Stimulated activated naive B cell treated with anti-CD40 and anti-IgM and Interleukin-4, amounts not matched to agents 10 μg/mL and 1 μg/mL and 100 μg/mL, for 72 hours (primary cell): ENCODE measurements around the gene CELA2B.
A peak's percentile ranks its signal among the peaks of the same experiment; 100 is the strongest.
"Not testable (repeated sequence)": the region's sequence is repeated elsewhere in the genome, so short reads cannot be mapped to it uniquely, and the experiment has no call there.

Experiments
- ATAC-seq, 2 donors: fragments of 150-1000 bp; cut with Tn5 transposase; replicated peaks; 2 replicates each; pipeline ENCODE4 v1.10.0; 2021; ENCODE audit warnings: moderate library complexity in 1 of 2
- DNase-seq: peaks from one replicate; pipeline ENCODE4 v3.0.0; 2021
- H3K27ac Mint-ChIP-seq: one replicate; pipeline ENCODE4 v1.8.0; 2022; ENCODE audit warnings: mild to moderate bottlenecking, mixed read lengths
- H3K27me3 Mint-ChIP-seq, 2 donors: one replicate each; pipeline ENCODE4 v1.8.0; 2022; ENCODE audit warnings: mixed read lengths in 2 of 2
- H3K36me3 Mint-ChIP-seq, 2 donors: one replicate each; pipeline ENCODE4 v1.8.0; 2022; ENCODE audit warnings: mixed read lengths in 2 of 2, mild to moderate bottlenecking in 1 of 2
- H3K4me1 Mint-ChIP-seq, 2 donors: one replicate each; pipeline ENCODE4 v1.8.0; 2022; ENCODE audit warnings: mixed read lengths in 2 of 2, mild to moderate bottlenecking in 1 of 2
- H3K4me3 Mint-ChIP-seq, 2 donors: one replicate each; pipeline ENCODE4 v1.8.0; 2022; ENCODE audit warnings: mild to moderate bottlenecking in 2 of 2, mixed read lengths in 2 of 2, moderate library complexity in 1 of 2
- H3K9me3 Mint-ChIP-seq, 2 donors: one replicate each; pipeline ENCODE4 v1.8.0; 2022; ENCODE audit warnings: mixed read lengths in 2 of 2, mild to moderate bottlenecking in 1 of 2

CELA2B gene

DNA sequence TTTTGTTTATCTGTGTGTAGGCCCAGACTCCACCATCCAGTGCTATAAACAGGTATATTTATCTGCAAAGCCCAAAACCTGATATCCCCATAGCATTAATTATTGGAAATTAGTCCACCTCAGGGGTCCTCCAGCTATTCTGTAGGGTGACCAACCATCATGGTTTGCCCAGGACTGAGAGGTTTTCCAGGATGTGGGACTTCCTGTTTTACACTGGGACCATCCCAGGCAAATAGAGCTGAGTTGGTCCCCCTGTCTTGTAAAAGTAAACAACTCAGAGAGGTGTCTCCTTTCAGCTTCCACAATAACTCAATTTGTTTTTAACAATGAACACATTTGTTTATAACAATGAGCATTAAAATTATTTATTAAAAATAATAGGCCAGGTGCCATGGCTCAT lies 7.8 kb upstream of the CELA2B start:
- Mint-ChIP-seq H3K27me3 (peaks cover 4 to 6% of the 10 kb centered on the region in 2 donors), H3K4me1 (no peaks in the 10 kb centered on the region), H3K4me3 (no peak overlapping the region), H3K27ac (no peak overlapping the region), H3K9me3 (no peaks in the 10 kb centered on the region), H3K36me3 (no peaks in the 10 kb centered on the region)
- ATAC-seq, result no peak
- no peak for DNase-seq

DNA sequence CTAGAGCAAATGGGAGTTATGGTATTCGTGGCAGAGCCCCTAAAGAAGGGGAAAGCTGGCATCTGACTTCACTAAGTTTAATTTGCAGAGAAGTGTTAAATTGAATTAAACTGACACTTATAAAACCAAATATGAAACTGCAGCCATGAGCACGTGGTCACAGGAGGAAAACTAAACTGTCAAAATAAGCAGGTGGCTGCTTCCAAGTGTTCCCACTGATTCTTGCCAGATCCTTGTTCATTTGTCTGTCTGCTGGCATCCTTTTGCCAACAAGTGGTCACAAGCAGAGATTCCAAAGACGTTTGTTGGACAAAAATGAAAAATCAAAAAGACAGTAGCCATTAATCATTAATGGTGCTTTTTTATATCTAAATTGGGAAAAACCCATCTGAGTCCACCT lies 6.5 kb upstream of the CELA2B start:
- Mint-ChIP-seq H3K27me3 (peaks cover 4 to 6% of the 10 kb centered on the region in 2 donors), H3K9me3 (no peaks in the 10 kb centered on the region), H3K36me3 (no peaks in the 10 kb centered on the region), H3K27ac (no peak overlapping the region), H3K4me3 (no peak overlapping the region), H3K4me1 (no peaks in the 10 kb centered on the region)
- ATAC-seq (no peak), DNase-seq (no peak)

DNA sequence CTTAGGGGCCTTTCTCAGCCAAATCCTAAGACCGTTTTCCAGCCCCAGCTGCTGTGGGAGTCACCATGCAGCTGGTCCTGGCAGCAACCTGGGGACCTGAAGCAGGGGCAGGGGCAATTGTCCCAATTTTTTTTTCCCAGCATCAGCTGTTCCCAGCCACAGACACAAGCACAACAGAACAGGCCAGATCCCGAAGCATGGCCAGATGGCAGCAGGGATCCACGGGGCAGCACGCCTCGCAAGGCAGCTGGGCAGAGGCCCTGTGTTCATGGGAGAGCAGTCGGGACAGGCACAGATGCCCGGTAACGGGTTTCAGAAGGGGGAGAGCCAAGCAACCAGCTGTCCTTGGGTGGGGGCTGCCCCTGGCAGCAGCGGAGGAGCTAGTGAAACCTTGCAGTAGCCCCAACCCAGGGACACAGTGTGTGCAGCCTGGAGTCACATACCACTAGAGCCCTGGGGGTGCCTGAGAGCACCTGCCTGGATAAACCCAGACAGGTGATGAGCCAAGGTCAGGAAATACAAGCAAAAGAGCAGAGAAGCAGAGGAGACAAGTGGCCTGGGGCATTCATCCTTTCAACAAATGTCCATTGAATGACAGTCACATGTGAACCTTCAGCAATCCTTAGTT lies 6.0 kb upstream of the CELA2B start:
- not testable (repeated sequence) for H3K9me3 Mint-ChIP-seq, H3K27ac Mint-ChIP-seq, H3K27me3 Mint-ChIP-seq, H3K4me3 Mint-ChIP-seq, ATAC-seq, DNase-seq, H3K36me3 Mint-ChIP-seq, H3K4me1 Mint-ChIP-seq

DNA sequence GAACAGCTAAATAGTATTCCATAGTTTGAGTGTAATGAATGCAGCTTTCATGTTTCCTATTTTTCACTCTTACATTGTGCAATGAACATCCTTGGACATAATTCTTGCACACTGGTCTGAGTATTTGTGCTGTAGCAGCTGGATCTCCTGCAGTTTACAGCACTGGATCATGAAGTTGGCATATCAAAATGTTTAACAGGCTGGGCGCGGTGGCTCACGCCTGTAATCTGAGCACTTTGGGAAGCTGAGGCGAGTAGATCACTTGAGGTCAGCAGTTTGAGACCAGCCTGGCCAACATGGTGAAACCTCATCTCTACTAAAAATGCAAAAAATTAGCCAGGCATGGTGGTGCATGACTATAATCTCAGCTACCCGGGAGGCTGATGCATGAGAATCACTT lies 4.8 kb upstream of the CELA2B start:
- not testable (repeated sequence) for H3K4me1 Mint-ChIP-seq, H3K27ac Mint-ChIP-seq, H3K9me3 Mint-ChIP-seq, H3K27me3 Mint-ChIP-seq, ATAC-seq, H3K36me3 Mint-ChIP-seq, H3K4me3 Mint-ChIP-seq, DNase-seq

DNA sequence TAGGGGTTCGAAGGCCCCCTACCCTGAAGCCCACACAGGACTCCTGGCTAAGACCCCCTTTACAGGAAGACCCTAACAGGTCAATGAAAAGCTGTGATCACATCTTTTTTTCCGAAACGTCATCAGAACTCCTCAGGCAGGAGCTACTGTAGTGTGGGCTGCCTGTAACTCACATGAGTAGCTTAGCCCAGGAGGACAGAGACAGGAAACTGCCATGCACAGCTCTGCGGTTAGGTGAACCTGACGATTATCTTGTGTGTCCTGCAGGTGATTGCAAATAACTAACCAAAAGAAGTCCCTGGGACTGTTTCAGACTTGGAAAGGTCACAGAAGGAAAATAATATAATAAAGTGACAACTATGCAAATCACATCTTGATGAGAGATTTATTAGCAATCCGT lies 4.2 kb upstream of the CELA2B start:
- not testable (repeated sequence) for H3K9me3 Mint-ChIP-seq, H3K4me3 Mint-ChIP-seq, H3K27me3 Mint-ChIP-seq, ATAC-seq, DNase-seq, H3K36me3 Mint-ChIP-seq, H3K27ac Mint-ChIP-seq, H3K4me1 Mint-ChIP-seq

DNA sequence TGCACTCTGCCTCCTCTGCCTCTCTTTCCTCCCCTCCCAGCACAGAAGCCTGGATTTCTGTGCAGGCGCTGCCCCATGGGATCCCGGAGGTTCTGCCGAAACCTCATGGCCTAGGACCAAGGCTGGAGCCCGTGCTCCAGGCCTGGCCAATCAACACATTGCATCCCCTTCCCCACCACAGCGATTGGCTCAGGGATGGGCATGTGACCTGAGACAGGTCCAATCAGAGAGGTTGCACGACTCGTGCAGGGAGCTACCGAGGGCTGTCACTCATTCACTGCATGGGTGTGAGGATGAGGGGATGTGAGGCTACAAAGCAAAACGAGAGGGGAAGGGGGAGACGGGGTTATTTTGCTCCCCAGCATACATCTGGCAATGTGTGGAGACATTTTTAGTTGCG lies 3.3 kb upstream of the CELA2B start:
- no peak for ATAC-seq

DNA sequence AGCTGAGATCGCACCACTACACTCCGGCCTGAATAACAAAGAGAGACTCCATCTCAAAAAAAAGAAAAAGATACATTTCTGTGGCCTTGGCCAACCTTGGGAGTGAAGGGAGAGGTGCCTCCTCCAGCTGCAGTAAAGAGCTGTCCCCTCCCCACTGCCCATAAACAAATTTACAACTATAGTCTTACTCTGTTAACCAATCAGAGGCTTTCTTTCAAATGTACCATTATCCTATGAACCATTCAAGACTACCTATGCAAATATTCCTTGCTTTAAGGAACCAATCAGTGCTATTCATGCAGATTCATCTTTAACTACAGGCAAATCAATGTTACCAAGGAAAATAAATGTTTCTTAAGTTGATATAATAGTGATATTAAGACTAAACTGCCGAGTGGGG lies 1.0 kb downstream of the CELA2B start:
- no peaks in the 10 kb centered on the region for H3K4me1 Mint-ChIP-seq
- no peak for ATAC-seq

More for the DNA sequence above, 3.3 kb upstream of the CELA2B start:
- no peak overlapping the region for H3K27ac Mint-ChIP-seq
- no peaks in the 10 kb centered on the region for H3K36me3 Mint-ChIP-seq
- H3K4me3 Mint-ChIP-seq, result no peak overlapping the region
- no peak for DNase-seq
- H3K4me1 Mint-ChIP-seq, result no peaks in the 10 kb centered on the region
- no peaks in the 10 kb centered on the region for H3K9me3 Mint-ChIP-seq
- no peaks in the 10 kb centered on the region for H3K27me3 Mint-ChIP-seq

DNA sequence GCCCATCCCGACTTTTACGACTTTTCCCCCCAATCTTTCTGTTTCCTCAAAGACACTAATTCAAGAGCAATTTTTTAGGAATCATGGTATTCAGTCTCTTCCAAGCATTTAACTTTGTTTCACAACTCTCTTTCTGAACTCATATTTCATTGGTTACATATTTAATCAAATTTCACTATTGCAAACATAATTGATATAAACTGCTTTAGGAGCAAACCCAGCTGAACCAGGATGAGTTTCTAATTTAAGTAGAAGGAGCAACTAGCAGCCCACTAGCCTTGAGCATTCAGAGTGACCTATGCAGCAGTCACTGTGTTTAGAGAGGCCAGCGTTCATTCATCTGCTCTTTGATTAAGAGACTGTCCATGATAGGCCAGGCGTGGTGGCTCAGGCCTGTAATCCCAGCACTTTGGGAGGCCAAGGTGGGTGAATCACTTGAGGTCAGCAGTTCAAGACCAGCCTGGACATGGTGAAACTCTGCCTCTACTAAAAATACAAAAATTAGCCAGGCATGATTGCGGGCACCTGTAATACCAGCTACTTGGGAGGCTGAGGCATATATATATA lies 1.8 kb downstream of the CELA2B start:
- no peaks in the 10 kb centered on the region for H3K27me3 Mint-ChIP-seq
- ATAC-seq, result no peak
- no peaks in the 10 kb centered on the region for H3K4me1 Mint-ChIP-seq
- no peak for DNase-seq
- no peaks in the 10 kb centered on the region for H3K9me3 Mint-ChIP-seq
- H3K4me3 Mint-ChIP-seq, result no peak overlapping the region
- peaks cover 0 to 1% of the 10 kb centered on the region in 2 donors for H3K36me3 Mint-ChIP-seq
- H3K27ac Mint-ChIP-seq, result no peak overlapping the region

More for the DNA sequence above, 1.0 kb downstream of the CELA2B start:
- H3K27me3 Mint-ChIP-seq, result no peaks in the 10 kb centered on the region
- no peak for DNase-seq
- no peaks in the 10 kb centered on the region for H3K9me3 Mint-ChIP-seq
- no peaks in the 10 kb centered on the region for H3K36me3 Mint-ChIP-seq
- H3K4me3 Mint-ChIP-seq, result no peak overlapping the region
- no peak overlapping the region for H3K27ac Mint-ChIP-seq

DNA sequence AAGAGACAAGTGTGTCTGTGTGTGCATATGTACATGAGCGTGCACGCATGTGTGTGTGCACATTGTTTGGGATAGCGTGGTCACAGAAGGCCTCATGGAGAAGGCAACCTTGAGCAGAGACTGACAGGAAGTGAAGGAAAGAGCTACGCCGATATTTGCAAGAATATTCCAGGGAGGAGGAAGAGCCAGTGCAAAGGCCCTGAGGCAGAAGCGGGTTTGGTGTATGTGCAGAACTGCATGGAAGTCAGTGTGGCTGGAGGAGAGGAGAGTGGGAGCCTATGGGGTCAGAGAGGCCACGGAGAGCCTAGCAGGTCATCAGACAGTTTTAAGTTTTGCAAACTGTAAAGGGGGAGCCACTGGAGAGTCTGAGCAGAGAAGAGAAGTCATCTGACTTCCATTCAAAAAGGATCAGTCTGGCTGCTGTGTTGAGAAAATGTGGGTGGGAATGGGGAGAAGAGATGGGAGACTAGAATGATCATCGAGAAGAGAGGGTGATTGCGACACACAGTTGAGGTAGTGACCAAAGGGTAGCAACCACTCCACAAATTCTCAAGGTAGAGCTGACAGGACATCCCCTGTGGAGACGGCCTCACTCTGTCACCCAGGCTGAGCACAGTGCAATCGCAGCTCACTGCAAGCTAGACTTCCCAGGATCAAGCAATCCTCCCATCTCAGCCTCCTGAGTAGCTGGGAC lies 3.9 kb downstream of the CELA2B start:
- ATAC-seq, result no peak
- no peak overlapping the region for H3K4me3 Mint-ChIP-seq
- DNase-seq, result no peak
- H3K27me3 Mint-ChIP-seq, result no peaks in the 10 kb centered on the region
- H3K36me3 Mint-ChIP-seq, result peaks cover 3 to 4% of the 10 kb centered on the region in 2 donors
- no peak overlapping the region for H3K27ac Mint-ChIP-seq
- no peaks in the 10 kb centered on the region for H3K4me1 Mint-ChIP-seq
- H3K9me3 Mint-ChIP-seq, result no peaks in the 10 kb centered on the region

DNA sequence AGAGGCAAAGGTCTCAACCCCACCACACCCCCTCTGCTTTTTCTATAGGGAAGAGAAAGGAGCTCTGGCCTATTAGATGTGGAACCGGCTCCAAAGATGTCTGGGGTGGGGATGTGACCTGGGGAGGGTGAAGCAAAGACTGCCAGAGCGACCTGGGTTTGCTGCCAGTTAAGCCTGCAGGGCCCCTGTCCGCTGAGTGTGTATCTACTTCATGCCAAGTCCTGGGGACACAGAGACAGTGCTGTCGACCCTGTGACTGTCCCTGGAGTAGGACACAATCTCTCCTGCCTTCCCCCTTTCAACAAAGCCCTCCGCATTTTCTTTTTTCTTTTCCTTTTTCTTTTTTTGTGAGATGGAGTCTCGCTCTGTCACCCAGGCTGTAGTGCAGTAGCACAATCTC lies 6.6 kb downstream of the CELA2B start:
- not testable (repeated sequence) for DNase-seq, H3K27me3 Mint-ChIP-seq, H3K4me3 Mint-ChIP-seq, H3K4me1 Mint-ChIP-seq, ATAC-seq, H3K9me3 Mint-ChIP-seq
- Mint-ChIP-seq H3K36me3 (peaks cover 21 to 28% of the 10 kb centered on the region in 2 donors), H3K27ac (peak overlapping the region; percentile 33)

DNA sequence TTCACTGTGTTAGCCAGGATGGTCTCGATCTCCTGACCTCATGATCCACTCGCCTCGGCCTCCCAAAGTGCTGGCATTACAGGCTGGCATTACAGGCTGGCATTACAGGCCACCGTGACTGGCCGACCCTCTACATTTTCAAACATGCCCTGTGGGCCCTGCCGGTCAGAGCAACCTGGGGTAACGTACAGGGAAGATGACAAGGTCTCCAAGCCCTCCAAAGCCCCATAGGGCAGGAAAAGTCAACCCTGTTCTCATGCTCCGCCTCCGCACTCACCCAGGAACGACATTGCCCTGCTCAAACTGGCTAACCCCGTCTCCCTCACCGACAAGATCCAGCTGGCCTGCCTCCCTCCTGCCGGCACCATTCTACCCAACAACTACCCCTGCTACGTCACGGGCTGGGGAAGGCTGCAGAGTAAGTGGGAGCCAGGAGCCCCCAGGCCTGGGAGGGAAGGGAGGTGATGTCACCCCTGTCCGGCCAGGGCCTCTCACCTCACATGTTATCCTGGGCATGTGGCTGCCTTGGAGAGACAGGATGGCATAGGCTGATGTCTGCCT lies 7.2 kb downstream of the CELA2B start:
- H3K36me3 Mint-ChIP-seq, result peaks cover 21 to 28% of the 10 kb centered on the region in 2 donors
- H3K27ac Mint-ChIP-seq, result peak overlapping the region; percentile 33
- H3K4me3 Mint-ChIP-seq, DNase-seq, H3K4me1 Mint-ChIP-seq, H3K9me3 Mint-ChIP-seq, H3K27me3 Mint-ChIP-seq, ATAC-seq: not testable (repeated sequence)

DNA sequence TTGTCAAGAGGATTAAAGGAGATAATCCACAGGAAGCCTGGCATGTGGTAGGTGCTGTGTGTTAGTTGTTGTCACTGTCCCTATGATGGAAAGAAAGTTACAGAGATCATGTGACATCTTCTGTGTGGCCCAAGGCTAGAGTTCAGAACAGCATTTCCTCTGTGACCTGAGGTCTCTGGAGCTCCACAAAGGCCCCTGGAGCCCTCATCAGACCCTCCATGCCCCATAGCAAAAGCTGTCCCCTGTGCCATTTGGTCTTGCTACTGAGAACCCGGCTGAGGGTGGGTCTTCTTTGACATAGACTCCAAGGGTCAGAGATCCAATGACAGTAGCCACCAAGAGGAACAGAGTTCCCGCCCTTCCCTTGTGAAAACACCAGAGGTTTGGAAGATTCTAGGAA lies 8.1 kb downstream of the CELA2B start:
- no peak for DNase-seq
- Mint-ChIP-seq H3K9me3 (peaks cover 0 to 1% of the 10 kb centered on the region in 2 donors), H3K4me3 (no peak overlapping the region), H3K36me3 (peaks cover 22 to 28% of the 10 kb centered on the region in 2 donors), H3K4me1 (peaks cover 0 to 1% of the 10 kb centered on the region in 2 donors), H3K27ac (no peak overlapping the region), H3K27me3 (no peaks in the 10 kb centered on the region)
- ATAC-seq, result no peak

DNA sequence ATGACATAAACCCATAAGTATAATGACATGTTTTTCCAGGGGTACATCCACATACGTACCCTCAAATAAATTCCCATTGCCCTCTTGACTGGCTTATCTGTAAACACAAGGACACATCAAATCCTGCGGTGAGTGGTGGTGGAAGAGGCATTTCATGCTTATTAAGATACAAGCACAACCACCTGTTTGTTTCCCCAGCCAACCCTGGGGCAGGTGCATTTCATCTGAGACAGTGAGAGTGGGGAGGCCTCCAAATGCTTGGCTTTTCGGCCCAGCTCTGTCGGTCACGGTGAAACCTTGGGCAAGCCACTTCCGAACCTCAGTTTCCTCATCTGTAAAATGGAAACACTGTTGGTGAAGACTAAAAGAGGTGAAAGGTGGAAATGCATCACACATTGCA lies 8.5 kb downstream of the CELA2B start:
- not testable (repeated sequence) for H3K27me3 Mint-ChIP-seq, H3K27ac Mint-ChIP-seq, H3K9me3 Mint-ChIP-seq, H3K4me1 Mint-ChIP-seq, H3K4me3 Mint-ChIP-seq, DNase-seq, ATAC-seq
- peaks cover 24 to 33% of the 10 kb centered on the region in 2 donors for H3K36me3 Mint-ChIP-seq

DNA sequence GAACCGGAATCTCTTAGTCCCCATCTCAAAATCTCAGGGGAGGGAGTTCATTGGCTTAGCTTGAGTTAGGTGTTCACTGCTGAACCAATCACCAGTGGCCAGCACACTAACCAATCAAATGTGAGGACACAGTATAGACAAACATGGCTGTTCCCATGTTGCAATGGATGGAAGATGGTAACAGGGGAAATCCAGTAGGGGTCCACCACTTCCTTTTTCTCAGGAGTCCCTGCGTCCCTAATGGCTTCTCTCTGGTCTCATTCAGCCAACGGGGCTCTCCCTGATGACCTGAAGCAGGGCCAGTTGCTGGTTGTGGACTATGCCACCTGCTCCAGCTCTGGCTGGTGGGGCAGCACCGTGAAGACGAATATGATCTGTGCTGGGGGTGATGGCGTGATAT lies 9.7 kb downstream of the CELA2B start:
- Mint-ChIP-seq H3K4me3 (no peak overlapping the region), H3K27ac (no peak overlapping the region), H3K36me3 (peaks cover 30 to 42% of the 10 kb centered on the region in 2 donors), H3K9me3 (peaks cover 0 to 1% of the 10 kb centered on the region in 2 donors), H3K4me1 (peaks cover 0 to 1% of the 10 kb centered on the region in 2 donors), H3K27me3 (no peaks in the 10 kb centered on the region)
- DNase-seq (peak; percentile 4), ATAC-seq (peak in 1 of 2 donors; percentile 69)
